Measurements from ENCODE around the gene CMTM2.

The CMTM2 gene

DNA sequence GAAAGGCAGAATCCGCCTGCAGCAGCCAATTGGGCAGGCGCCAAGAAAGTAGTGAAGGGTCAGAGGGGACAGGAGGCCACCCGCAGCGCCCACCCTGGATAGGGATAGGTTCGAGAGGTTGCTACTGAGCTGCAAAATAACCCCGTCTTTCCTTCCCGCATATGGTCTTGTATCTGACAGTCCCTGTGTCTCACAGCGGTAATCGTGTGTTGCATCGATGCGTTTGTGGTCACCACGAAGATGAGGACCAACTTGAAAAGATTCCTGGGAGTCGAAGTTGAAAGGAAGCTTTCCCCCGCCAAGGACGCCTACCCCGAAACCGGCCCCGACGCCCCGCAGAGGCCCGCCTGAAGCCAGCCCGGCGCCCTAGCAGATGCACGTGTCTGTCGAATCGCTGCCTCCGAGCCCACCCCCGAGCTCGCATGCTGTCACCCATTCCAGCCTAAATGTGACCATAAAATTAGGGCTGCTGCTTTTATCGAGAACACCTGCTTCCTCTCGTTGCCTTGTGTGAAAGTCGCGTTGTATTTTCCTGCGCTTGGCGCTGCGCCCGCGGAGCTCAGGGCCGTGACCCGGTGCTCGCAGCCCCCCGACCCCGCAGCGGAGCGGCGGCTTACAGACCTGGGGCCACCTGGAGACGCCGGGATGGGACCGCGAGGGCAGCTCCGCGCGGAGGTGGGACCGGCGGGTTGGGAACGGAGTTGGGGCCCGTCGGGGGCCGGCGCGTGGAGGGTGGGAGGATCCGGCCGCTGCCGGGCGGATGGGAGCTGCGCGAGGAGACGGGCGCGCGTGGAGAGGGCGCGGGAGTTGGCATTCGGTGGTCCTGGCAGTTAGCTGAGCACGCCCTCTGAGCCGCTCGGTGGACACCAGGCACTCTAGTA, at the start of gene CMTM2:
TSS of gene CMTM2 (plus strand) at position 813 of the 881 bp plus-strand sequence. CDS start 145 bp downstream, outside the sequence.
- in situ Hi-C loops (cut with MboI; ENCODE audit: low sequenced_read_pairs) = no loop called here

GRCh38 chr16:66529475-66529874, 49.8 kb upstream of the CMTM2 start:
- in situ Hi-C loops (cut with MboI; ENCODE audit: low sequenced_read_pairs) = no loop called here

- in situ Hi-C loops (cut with MboI; ENCODE audit: low sequenced_read_pairs) = no loop called here
Measured at GRCh38 chr16:66534376-66534799, 44.9 kb upstream of the CMTM2 start.

DNA sequence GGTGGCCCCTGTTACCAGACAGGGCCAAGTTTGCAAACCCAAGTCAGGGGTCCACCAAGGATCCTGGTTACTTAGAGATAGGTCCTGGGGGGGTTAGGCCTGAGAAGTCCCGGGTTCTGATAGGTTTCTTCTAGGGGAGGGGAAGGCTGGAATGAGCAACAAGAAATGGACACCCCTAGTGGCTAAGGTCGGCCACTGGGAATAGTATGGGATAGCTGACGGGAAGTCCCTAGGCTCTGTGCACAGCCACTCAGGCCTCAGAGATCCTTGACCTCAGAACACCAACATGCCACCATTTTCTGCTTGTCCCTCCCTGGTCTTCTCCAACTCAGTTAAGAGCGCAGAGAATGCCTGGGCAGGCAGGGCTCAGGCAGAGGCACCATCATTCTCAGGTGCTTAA, 42.7 kb upstream of the CMTM2 start:
- in situ Hi-C loops (cut with MboI; ENCODE audit: low sequenced_read_pairs) = no loop called here

- in situ Hi-C loops (cut with MboI; ENCODE audit: low sequenced_read_pairs) = no loop called here
Measured at GRCh38 chr16:66537236-66537635, 42.0 kb upstream of the CMTM2 start.

GRCh38 chr16:66538910-66539309, 40.4 kb upstream of the CMTM2 start:
- in situ Hi-C loops (cut with MboI; ENCODE audit: low sequenced_read_pairs) = no loop called here

DNA sequence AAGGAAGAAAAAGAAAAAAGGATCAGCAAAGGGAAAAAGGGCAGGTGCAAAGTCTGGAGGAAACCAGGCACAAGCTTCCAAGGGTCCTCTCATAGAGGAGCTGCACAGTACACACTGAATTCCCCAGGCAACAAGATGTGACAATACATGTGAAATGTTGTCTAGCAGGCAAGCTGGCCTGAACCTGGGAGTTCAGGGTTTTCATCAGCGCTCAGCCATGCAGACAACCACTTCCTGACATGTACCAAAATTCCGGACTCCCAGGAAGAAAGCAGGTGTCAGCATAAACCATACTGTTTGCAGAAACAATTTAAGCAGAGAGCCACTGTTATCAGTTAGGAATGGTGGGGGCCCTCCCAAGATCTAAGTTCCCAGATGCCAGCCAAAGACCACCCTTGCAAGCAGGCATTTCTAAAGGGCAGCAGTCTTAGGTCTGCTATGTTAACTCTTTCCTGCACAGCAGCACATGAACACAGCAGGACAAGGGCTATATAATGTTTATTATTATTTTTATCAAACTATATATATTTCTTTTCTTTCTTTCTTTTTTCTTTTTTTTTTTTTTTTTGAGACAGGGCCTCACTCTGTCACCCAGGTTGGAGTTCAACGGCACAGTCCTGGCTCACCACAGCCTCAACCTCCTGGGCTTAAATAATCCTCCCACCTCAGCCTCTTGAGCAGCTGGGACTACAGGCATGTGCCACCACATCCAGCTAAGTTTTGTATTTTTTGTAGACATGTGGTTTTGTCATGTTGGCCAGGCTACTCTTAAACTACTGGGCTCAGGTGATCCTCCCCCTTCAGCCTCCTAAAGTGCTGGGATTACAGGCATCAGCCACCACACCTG, 39.4 kb upstream of the CMTM2 start:
- in situ Hi-C loops (cut with MboI; ENCODE audit: low sequenced_read_pairs) = no loop called here

DNA sequence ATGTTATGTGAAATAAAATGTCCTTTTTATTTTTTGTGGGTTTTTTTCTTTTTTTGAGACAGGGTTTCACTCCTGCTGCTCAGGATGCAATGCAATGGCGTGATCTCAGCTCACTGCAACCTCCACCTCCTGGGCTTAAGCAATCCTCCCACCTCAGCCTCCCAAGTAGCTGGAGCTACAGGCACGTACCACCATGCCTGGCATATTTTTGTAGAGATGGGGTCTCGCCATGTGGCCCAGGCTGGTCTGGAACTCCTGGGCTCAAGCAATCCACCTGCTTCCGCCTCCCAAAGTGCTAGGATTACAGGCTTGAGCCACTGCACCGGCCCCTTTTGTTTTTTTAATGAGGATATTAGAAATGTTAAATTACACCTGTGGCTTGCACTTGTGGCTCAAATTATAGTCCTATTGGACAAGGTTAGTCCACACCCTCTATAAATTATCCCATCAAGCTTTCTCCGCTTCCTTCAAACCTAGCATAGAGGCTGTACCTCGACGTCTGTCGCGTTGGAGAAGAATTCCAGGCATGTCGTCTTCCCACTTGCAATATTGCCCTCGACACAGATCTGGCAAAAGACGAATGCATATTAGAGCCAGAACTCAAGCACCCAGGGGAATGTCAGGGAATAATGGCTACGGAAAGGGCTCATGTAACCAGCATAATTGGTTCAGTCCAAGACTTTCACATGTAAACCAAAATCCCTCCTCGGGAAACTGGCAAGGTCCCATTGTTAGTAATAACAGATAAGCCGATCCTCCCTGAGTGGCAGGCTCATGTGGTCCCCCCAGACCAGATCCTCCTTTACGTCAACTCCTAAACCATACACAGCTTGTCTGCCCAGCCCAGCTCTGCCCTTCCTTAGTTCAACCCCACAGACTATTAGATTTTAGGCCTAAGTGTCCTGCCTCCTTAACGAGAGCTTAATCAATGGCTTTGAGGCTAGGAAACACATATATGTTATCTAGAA, 37.6 kb upstream of the CMTM2 start:
- in situ Hi-C loops (cut with MboI; ENCODE audit: low sequenced_read_pairs) = no loop called here

GRCh38 chr16:66542396-66542795, 36.9 kb upstream of the CMTM2 start:
- in situ Hi-C loops (cut with MboI; ENCODE audit: low sequenced_read_pairs) = no loop called here

GRCh38 chr16:66543541-66543940, 35.7 kb upstream of the CMTM2 start:
- in situ Hi-C loops (cut with MboI; ENCODE audit: low sequenced_read_pairs) = no loop called here

GRCh38 chr16:66544016-66544757, 35.1 kb upstream of the CMTM2 start:
- in situ Hi-C loops (cut with MboI; ENCODE audit: low sequenced_read_pairs) = no loop called here

GRCh38 chr16:66547101-66547989, 31.9 kb upstream of the CMTM2 start:
- in situ Hi-C loops (cut with MboI; ENCODE audit: low sequenced_read_pairs) = no loop called here

- in situ Hi-C loops (cut with MboI; ENCODE audit: low sequenced_read_pairs) = no loop called here
Measured at GRCh38 chr16:66548068-66548467, 31.2 kb upstream of the CMTM2 start.

DNA sequence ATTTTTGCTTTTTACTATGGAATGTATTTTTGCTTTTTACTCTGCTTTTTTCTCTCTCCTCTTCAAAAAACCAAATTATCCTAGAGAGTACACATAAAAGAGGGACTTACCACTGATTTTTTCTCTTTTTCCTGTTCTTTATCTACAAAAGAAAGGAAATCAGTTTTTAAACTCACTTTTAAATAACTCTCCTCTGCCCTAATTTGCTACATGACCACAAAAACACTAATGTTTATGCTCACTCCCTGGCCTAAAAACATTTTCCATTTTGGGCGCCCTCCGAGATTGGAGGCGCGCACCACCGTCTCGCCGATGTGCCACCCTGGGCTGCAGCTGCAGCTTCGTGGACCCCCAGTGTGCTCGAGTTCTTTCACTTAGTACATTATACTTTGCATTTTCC, 30.4 kb upstream of the CMTM2 start:
- in situ Hi-C loops (cut with MboI; ENCODE audit: low sequenced_read_pairs) = no loop called here

GRCh38 chr16:66549284-66550131, 29.8 kb upstream of the CMTM2 start, which contains the start of gene TK2:
Gene TK2, minus strand, starts transcription at chr16:66550122. Its CDS starts 61 bp downstream, at chr16:66550061.
- in situ Hi-C loops (cut with MboI; ENCODE audit: low sequenced_read_pairs) = no loop called here

GRCh38 chr16:66551348-66551759, 27.9 kb upstream of the CMTM2 start:
- in situ Hi-C loops (cut with MboI; ENCODE audit: low sequenced_read_pairs) = no loop called here

GRCh38 chr16:66551788-66552285, 27.4 kb upstream of the CMTM2 start:
- in situ Hi-C loops (cut with MboI; ENCODE audit: low sequenced_read_pairs) = no loop called here

All from HL-60/S4 (cell line).